ENCODE measurements around the gene SLC9A9.
A peak's percentile ranks its signal among the peaks of the same experiment; 100 is the strongest.

Gene SLC9A9

DNA sequence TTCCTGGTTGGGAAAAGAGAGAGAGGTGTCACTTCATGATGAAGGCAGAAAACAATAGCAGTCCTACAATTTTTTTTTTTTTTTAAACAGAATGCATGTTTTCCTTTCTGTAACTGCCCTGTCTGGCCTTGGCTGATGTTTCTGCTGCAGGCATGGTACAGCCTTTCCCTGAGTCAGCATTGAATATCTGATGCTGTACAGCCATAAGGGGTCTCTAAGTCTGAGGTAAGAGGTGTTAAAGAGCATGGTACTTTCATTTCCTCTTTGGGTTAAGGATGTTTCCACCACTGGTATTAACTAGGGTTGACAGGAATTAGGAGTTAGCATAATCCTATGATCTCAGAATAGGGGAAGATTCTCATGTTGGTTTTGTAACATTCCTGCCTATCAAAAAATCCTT lies 581.3 kb downstream of the SLC9A9 start:
- DNase-seq, result no peak

DNA sequence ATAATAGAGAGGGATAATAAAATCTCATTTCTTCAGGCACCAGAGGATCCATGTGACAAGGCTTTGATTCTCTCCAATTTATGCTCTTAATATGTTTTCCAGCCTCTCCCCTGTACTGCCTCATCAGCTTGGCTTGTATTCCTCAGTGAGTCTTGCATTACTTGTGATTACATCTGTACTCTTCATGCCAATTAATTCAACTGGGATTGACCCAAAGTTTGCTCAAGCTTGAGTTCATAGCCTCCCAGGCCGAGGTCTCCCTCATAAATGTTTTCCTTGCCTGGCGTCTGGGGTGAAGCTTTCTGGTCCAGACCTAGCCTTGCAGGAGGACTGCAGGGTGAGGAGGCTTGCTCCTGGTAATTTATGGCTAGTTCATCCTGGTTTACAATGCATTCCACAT lies 581.8 kb downstream of the SLC9A9 start:
- DNase-seq, result no peak

DNA sequence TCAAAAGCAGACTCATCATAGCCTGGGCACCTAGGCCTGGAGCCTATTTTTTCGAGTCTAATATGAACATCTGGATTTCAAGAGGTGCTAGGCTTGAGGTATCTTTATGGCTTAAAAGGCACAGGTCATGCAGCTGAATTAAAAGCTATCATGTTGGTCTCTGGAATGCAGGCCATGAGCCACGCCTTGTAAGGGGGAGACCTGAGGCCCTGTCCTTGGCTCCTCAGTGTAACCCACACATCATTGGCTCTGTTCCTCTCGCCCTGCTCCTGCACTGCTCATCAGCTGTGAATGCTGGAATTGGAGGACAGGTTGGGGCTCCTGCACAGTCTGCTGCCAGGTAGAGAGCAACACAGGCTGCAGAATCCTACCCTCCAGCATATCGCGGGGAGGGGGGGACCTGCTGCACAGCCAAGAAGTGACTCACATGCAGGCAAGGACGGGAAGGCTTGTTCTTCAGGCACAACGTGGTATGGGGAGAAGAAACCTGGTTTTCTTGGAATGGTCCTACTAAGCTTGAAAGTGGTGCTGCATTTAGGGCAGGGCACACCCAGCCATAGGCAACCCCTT lies 582.7 kb downstream of the SLC9A9 start:
- DNase-seq, result no peak

DNA sequence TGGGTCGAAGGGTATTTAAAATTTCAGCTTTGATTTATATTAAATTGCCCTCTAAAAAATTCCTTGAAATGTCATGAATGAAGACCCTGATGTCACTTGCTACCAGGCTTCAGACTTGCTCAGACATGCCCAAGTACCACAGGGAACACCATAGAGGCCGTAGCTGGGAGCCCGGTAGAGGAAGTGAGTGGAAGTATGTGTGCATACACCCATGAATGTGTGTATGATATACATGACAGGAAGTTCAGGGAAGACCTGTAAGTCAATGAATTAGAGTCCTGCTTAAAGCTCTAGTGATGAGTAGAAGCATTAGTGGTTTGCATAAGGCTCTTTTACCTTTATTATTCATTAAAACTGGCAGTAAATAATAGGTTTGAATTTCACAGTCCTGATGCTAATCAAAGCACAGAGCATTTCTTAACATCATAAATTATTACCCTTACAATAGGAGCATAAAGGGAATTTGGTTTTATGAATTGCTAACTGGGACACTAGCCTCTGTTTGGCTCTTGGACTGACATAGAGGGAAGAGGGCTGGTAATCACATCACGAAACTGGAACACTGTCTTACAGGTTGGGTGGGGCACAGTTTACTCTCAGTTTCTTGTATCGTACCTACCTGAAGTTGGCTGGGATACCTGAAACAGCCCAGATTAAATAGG lies 584.3 kb downstream of the SLC9A9 start:
- no peak for DNase-seq

DNA sequence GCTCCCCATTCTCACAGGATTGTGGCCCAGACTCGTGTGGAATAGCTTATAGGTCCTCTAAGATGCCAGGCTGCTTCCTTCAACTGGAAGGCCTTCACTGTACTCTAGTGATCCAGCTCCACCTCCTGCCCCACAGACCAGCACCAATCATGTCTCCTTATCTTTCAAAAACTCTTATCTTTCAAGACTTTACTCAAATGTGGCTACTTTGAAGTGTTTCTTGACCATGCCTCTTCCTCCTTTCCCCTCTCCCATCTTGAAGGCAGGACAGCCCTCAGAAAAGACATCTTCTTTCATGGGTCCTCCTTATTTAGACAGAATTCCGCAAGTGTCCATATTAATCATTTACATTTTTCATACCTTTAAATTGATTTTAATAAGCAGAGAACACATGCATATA lies 586.4 kb downstream of the SLC9A9 start:
- DNase-seq, result no peak

DNA sequence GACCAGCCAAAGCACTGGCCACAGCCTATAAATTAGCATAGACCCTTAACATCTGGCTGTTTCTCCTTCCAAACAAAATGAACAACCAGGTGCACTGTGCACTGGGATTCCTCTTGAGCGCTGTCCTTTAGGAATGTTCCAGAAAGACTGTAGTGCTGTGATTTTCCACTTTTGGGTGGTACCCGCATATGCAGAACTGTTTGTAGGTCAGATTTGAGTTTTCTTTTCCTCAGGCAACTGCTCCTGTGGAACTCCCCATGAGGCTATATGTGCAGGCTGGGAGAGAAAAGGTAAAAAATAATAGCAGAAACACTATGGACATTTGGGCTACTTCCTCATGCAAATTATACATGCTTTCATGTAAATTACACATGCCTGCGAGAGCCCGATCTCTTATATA lies 589.6 kb downstream of the SLC9A9 start:
- DNase-seq, result no peak

DNA sequence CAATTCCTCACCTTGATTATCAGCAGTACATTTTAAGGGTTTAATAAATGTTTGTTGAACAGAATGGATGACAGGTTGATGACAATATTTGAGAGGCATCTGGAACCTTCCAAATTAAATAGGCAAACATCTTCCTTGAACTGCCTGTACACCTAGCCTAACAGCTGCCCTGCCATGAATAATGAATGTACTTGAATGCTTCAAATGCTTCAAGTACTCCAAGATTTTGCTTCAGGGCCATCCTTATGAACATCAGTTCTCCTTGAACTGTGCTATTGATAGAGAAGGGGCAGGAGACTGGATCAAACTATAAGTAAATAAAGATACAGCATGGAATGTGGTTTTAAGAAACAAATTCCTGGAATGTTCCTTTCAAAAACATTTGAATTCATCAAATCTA lies 591.9 kb downstream of the SLC9A9 start:
- no peak for DNase-seq

DNA sequence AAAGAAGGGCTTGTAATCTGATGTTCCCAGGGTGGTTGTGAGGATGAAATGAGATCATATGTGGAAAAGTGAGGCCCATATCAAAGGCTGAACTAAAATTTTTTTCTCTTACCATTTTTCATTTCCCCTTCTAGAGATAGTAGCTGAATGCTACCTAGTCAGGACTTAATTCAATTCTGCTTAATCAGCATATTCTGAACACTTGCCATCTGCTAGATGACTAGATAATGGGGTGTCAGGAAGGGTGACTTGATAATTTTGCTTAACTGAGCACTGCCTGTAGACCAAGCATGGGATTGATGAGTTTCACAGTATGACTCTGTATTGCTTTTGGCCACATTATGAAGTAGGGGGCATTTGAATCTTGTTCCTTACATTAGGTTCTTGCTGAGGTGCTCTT lies 592.5 kb downstream of the SLC9A9 start:
- peak; percentile 61 for DNase-seq

DNA sequence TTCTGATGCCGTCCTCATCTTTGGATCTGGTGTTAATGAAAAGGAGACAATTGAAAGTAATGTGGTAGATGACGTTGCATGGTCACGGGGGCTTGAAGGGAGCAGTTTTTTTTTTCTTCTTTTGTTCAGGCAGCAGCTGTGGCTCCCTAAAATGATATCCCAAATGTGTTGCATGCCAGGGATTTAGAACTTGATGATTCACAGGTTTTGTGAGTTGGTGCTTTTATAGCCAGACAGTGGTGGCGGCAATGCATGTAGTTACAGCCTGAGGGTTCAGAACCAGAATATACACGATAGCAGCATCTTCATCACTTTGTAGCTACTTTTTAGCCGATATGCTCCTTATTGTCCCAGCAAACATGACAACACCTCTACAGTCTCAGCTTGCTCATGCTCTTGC lies 595.3 kb downstream of the SLC9A9 start:
- no peak for DNase-seq

DNA sequence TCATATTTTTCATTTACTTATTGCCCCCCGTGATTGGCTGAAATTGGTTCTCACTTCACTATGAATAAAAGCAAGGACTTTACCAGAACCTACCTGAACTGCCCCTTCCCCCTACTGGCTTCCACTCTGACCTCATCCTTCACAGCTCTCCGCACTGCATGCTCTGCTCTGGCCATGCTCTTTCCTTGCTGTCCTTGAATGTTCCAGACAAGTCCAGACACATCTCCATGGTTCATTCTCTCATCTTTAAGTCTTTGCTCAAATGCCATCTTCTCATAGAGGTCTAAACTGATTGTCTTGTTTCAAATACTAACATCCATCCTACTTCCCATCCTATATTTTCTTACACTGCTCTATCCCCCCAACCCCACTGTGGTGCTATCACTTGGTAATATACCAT lies 599.3 kb downstream of the SLC9A9 start:
- no peak for DNase-seq

DNA sequence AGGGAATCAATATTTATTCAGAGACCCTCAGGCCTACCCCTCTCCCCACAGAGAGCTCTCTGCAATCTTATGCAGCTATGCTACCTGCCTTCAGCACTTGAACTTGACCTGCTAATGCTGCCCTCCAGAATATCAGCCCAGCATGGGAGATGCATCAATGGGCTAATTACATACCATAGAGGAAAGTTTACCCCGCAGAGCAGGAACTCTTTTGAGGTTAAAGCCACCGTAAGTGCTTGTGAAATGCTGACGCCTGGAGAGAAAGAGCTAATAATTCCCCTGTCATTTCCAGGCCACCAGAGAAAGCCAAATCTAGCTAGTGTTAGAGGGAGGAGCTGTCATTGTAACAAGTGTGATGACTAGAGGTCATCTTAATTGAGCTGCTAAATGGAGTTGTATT lies 601.2 kb downstream of the SLC9A9 start:
- no peak for DNase-seq

DNA sequence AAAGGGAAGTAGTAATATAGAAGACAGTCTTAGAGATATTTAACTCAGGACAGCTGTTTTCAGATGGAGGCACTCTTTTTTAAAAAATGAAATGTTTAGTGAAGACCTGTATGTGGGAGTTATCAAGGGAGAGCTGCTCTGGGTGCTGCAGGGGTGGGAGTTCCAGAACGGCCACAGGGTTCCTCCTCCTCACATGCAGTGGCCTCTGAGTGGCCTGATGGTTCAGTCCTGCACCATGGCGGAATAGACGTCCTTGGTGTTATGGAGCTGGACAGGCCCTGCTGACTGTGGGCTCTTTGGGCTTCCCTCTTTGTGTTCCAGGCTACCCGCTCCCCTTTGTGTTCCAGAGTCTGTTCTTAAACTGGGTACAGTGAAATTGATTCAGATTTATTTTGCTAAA lies 602.6 kb downstream of the SLC9A9 start:
- DNase-seq, result no peak

DNA sequence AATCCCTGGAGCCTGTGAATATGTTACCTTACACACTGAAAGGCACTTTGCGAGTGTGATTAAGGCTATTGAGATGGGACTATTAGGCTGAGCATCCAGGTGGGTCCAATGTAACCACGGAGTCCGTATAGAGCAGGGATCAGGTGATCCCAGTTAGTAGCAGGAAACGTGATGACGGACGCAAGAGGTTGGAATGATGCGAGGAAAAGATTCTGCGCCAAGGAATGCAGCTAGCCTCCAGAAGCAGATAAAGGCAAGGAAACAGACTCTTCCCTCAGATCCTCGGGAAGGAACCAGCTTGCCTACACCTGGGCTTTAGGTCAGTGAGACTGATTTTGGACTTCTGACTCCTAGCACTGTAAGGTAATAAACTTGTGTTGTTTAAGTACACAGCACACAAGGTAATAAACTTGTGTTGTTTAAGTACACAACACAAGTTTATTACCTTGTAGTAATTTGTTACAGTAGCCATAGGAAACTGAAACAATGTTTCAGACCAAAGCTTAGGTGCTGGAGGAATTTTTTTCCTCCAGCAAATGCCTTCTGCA lies 603.7 kb downstream of the SLC9A9 start:
- no peak for DNase-seq

DNA sequence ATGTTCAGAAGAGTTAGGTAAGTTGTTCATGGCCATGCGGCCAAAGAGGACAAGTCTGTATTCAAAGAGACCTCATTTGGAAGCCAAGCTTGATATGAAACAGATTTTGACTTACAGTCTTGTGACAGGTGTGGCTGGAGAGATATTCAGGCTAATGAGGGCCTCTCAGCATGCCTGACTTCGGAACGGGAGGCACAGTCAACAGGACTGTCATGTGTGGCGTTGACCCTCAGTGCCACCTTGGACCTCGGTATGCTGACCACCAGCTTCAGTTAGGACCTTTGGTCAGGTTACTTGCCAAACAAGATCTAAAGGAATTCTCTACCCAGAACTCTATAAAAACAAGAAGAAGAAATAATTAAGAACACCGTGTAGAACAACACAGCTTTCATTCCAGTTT lies 604.6 kb downstream of the SLC9A9 start:
- DNase-seq, result no peak

DNA sequence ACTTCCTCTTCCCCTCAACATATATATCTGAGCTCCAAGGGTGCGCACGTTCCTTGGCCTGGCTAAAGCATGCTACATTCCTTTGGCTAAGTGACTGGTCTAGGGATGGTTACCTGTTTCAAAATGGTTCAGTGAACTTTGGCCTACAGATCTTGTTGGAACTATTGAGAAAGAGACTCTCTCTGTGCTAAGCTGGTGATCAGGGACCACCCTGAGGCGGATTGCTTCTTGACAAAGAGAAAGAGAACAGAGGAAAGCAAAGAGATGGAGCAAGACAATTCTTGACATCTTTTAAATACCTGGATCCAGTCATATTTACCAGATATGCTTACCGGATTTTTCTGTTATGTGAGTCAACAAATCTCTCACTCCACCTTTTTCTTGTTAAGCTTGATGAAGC lies 605.6 kb downstream of the SLC9A9 start:
- DNase-seq, result no peak

DNA sequence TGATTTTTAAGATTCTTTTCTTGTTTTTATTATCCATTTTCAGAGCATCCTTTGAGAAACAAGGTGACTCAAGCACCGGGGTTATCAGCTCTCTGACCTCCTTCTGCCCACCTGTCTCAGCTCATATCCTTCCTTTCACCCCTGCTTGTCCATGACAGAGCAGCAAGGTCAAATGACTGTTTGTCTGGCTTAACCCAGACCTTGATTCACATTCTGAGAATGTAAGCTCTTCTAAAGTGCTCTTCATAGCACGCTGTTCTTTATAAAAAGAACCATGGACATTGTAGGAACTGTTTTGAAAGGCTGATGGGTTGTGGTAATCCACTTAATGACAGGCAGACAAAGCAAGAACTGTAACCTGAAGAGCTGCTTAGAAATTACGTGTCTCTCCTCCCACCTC lies 606.2 kb downstream of the SLC9A9 start:
- no peak for DNase-seq

DNA sequence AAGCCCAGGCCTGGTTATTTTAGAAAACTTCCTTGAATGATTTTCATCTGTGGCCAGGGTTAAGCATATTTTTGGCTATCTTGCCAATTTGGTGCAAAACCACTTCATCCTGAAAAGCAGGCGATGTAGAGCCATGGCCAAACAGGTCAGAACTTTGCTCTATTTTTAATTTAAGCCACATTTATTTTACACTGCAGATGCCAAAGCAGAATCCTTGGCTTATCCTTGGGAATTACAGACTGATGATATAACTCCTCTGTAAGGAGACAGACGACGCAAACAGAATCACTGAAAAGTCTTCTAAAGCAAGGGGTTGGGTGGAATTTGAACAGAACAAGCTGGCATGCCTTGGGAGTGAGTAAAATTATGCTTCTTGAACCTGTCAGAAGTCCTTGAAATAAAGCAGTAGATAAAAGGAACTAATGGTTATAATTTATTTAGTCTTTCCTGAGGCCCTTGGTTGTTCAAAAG lies 606.8 kb downstream of the SLC9A9 start:
- DNase-seq, result no peak

DNA sequence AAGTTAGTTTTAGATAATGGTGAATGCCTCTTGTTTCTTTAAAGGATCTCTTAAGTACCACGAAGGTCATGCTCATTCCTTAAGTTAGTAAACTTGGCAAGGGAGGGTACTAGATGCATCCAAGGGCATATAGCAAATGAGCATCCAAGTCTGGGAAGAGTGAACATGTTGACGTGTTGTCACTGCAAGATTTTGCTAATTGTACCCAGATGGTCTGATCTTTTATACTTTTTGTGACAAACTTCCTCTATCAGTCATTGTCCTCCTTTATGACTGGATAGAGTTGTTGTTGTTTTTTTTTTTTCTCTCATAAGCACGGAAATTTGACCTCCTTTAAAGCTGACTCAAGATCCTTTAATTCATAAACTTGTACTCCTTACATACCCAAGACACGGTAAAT lies 607.4 kb downstream of the SLC9A9 start:
- DNase-seq, result no peak

DNA sequence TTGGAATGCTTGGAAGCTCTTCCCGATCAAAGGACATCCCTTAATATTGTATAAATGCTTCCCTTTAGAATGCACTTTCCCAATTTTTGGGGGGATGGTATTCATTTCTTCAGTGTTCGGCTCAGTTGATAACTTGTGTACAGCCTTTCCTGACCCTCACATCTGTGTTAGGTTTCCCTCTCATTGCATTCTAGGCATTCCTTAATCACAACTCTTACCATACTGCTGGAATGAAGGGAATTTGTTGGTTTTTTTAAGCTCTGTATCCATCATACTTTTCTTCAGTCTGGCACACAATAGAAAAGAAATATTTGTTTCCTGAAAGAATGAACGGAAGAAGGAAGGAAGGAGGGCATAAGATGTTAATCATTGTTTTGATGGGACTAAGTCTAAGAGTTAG lies 609.2 kb downstream of the SLC9A9 start:
- no peak for DNase-seq

DNA sequence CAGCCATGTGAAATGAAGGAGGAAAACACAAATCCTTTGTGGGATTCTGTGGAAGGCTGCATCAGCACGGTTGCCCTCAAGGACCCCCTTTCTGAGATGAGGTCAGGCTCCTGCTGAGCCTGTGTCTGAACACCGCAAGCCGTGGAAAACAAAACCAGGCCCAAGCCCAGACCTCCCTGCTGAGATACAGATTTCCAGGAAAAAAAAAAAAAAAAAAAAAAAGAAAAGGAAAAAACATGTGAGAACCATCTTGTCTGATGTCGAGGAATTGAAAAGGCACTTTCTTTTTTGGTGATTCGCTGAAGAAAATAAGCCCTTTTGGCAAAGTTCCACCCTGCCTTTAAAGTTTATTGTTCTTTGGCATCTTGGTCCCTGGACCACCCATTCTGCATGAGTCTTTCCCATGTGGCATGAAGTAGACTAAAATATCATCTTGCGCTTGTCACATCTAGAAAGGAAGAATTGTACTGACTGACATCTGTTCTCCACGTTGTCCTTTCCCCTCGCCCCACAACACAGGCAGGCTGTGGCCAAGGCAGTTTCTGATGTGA lies 611.1 kb downstream of the SLC9A9 start:
- no peak for DNase-seq

DNA sequence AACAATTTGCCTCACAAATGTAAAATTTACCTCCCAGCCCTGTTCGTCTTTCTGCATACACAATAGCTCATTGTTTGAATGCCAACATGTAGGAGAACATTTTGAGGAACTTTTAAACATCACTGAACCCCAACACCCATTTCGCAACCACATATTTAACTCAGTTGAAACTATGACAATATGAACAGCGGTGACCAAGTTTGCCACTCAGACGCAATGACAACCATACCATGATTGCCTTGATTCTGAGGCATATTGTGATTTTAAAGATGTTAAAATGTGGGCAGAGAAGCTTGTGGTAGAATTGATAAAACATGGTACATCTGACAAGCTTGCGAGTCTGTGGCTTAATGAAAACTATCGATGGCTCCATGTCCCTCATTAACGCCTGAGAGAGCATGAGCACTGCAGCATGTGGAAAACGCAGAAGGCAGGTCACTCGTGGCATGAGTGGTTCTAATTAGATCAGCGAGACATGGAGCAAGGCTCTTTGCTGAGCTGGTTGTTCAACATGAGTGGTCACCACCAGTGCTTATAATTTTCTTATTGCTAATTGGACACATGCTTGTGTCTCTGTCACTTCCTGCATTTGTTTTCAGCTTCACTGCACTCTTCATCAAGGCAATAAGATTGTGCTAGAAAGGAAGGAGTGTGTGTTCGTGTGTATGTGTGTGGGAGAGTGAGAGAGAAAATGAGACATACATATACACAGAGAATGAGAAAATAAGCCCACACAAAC lies 611.9 kb downstream of the SLC9A9 start:
- no peak for DNase-seq

DNA sequence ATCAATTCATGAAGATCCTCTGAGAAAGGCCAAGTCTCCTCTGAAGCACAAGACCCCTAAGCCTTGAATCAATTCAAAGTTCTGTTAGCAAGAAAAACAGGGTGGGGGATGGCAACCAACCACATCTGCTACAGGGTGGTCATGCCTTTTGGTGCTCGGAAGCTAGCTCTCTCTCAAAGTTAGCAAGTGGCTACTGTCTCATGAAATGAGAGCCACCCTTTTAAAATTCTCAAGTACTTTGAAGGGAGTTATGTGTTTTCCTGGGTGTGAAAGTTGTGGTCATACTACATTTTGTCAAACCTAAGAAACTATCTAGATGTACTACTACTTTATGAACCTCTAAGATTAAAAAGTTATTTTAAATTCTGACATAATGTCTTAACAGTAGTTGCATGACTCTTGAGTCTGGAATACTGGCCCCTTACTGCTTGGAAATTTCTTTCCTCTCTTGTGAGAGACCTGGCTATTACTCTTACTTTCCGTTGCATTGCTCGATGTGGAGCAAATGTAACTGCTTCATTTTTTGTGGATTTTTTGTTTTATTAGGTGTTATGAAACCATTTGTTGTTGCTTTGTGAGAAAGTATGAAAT lies 612.6 kb downstream of the SLC9A9 start:
- no peak for DNase-seq

DNA sequence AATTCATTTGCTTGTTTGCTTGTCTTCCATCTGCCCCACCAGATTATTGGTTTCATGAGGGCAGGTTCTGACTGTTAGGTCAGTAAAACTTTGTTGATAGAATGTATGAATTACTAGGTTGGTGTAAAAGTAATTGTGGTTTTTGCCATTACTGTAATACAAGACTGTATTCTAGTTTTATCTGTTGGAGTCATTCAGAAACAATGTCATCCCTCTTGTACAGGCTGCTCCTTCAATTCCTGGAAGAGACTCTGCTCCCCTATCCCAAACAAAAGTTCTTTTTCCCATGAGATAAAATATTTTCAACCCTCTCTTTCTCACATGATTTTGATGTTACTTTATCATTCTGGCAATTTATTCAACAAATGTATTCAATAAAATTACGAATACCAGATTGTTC lies 613.7 kb downstream of the SLC9A9 start:
- no peak for DNase-seq

DNA sequence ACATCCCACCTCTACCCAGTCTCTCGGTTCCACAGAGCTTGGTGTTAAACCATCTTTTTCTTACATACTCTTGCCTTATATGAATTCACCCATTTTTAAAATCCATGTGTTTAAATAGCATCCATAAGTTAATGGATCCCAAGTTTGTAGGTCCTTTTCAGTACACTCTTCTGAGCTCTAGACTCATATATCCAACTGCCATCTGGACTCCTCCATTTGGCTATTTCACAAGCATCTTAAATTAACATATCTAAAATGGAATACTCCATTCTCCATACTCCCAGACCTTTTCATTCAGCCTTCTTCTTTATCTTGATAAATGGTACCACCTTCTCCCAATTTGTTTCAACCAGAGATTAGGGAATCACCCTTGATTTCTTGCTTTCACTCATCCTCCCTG lies 615.3 kb downstream of the SLC9A9 start:
- no peak for DNase-seq

Data from hematopoietic multipotent progenitor cell treated with erythropoietin and hydrocortisone succinate and interleukin-3 and kit ligand, for 8 days (in vitro differentiated cells).